Peyer's patch (tissue), 4 donors: ENCODE measurements around the gene PSD. TPM values are rescaled to one million over a fixed set of nuclear protein-coding genes. Genes with fewer than 3 reads are reported as not detected.

ENCODE experiments used
- DNase-seq, 3 donors: peaks; one replicate each; pipeline ENCODE4 v3.0.0-alpha.2; 2017 to 2019
- H3K27ac ChIP-seq, 4 donors: fragments of 200-600 bp; sonication (generic); one replicate each; pipeline ENCODE4 v1.5.1; 2016 to 2019
- H3K27me3 ChIP-seq, 2 donors: fragments of 200-600 bp; sonication (generic); one replicate each; pipeline ENCODE4 v1.5.1; 2019
- H3K36me3 ChIP-seq, 3 donors: fragments of 200-600 bp; sonication (generic); one replicate each; pipeline ENCODE4 v1.5.1; 2016 to 2019
- H3K4me1 ChIP-seq, 4 donors: fragments of 200-600 bp; sonication (generic); one replicate each; pipeline ENCODE4 v1.5.1; 2016 to 2019
- H3K4me3 ChIP-seq, 4 donors: fragments of 200-600 bp; sonication (generic); 1 replicate in 3 of 4; 2 replicates in 1 of 4; pipeline ENCODE4 v1.5.1; 2016 to 2019; ENCODE audit warnings: mild to moderate bottlenecking in 1 of 4
- H3K9me3 ChIP-seq, 4 donors: fragments of 200-600 bp; sonication (generic); one replicate each; pipeline ENCODE4 v1.5.1; 2016 to 2019; ENCODE audit warnings: mild to moderate bottlenecking in 1 of 4
- CTCF ChIP-seq, 6 experiments: fragments of 450-650 bp in 4 of 6; fragments of 200-600 bp in 2 of 6; sonication (generic) in 1 of 6; IDR thresholded peaks; one replicate each; pipeline ENCODE4 v1.5.1; 2017 to 2019; ENCODE audit warnings: antibody characterized with exemption in 6 of 6, mild to moderate bottlenecking in 3 of 6, moderate library complexity in 1 of 6
- POLR2A ChIP-seq, 2 donors: fragments of 450-650 bp; IDR thresholded peaks; one replicate each; pipeline ENCODE4 v1.5.1; 2017; ENCODE audit warnings: antibody characterized with exemption in 2 of 2, mild to moderate bottlenecking in 2 of 2, moderate library complexity in 2 of 2
- total RNA-seq, 4 donors: library from RNA; depleted of rRNA; stranded (reverse); fragments of >200 nt; gene quantifications; one replicate each; pipeline ENCODE4 v1.1.0, GENCODE V29; 2016

Gene PSD
- total RNA-seq, 4 donors from 2014 or later: 1.6 to 14.3 (median 6.3) TPM; not detected in 1

GRCh38 chr10:102384053-102384452, 34.5 kb downstream of the PSD start:
- no peaks in the 10 kb centered on the region for H3K27me3 ChIP-seq
- no peaks in the 10 kb centered on the region for H3K4me1 ChIP-seq
- peaks cover 0 to 41% (median 0%) of the 10 kb centered on the region in 3 donors for H3K36me3 ChIP-seq
- DNase-seq: no peak
- H3K4me3 ChIP-seq: no peak overlapping the region
- no peak overlapping the region for H3K27ac ChIP-seq
- H3K9me3 ChIP-seq: no peaks in the 10 kb centered on the region
- peak in 1 of 6 experiments; percentile 9 for TF ChIP-seq CTCF (IDR thresholded peaks at IDR 0.05)
- no peak for TF ChIP-seq POLR2A (IDR thresholded peaks at IDR 0.05)

- no peak for DNase-seq
- Histone ChIP-seq H3K9me3 (no peaks in the 10 kb centered on the region), H3K4me3 (no peak overlapping the region), H3K4me1 (no peaks in the 10 kb centered on the region), H3K27me3 (no peaks in the 10 kb centered on the region), H3K27ac (no peak overlapping the region), H3K36me3 (peaks cover 0 to 53% (median 0%) of the 10 kb centered on the region in 3 donors)
- no peak for TF ChIP-seq POLR2A (IDR thresholded peaks at IDR 0.05)
- no peak for TF ChIP-seq CTCF (IDR thresholded peaks at IDR 0.05)
These were observed 35.7 kb downstream of the PSD start for GRCh38 chr10:102382871-102383270.

GRCh38 chr10:102381983-102382382, 36.6 kb downstream of the PSD start:
- no peaks in the 10 kb centered on the region for H3K4me1 ChIP-seq
- H3K27me3 ChIP-seq: no peaks in the 10 kb centered on the region
- H3K36me3 ChIP-seq: peaks cover 0 to 62% (median 0%) of the 10 kb centered on the region in 3 donors
- DNase-seq: no peak
- no peak overlapping the region for H3K4me3 ChIP-seq
- H3K9me3 ChIP-seq: no peaks in the 10 kb centered on the region
- TF ChIP-seq POLR2A (IDR thresholded peaks at IDR 0.05) (no peak), CTCF (IDR thresholded peaks at IDR 0.05) (no peak)
- no peak overlapping the region for H3K27ac ChIP-seq

- Histone ChIP-seq H3K36me3 (peaks cover 0 to 88% (median 0%) of the 10 kb centered on the region in 3 donors), H3K4me3 (no peak overlapping the region), H3K27me3 (no peaks in the 10 kb centered on the region), H3K27ac (no peak overlapping the region), H3K9me3 (no peaks in the 10 kb centered on the region), H3K4me1 (no peaks in the 10 kb centered on the region)
- DNase-seq: no peak
- TF ChIP-seq CTCF (IDR thresholded peaks at IDR 0.05) (no peak), POLR2A (IDR thresholded peaks at IDR 0.05) (no peak)
These were observed 39.2 kb downstream of the PSD start for GRCh38 chr10:102379383-102379782.

- Histone ChIP-seq H3K27me3 (no peaks in the 10 kb centered on the region), H3K4me1 (no peaks in the 10 kb centered on the region), H3K36me3 (peaks cover 0 to 98% (median 0%) of the 10 kb centered on the region in 3 donors), H3K9me3 (no peaks in the 10 kb centered on the region), H3K4me3 (no peak overlapping the region), H3K27ac (no peak overlapping the region)
- TF ChIP-seq CTCF (IDR thresholded peaks at IDR 0.05) (no peak), POLR2A (IDR thresholded peaks at IDR 0.05) (no peak)
- DNase-seq: no peak
These were observed 41.7 kb downstream of the PSD start for GRCh38 chr10:102376901-102377300.

- H3K4me1 ChIP-seq: no peaks in the 10 kb centered on the region
- TF ChIP-seq POLR2A (IDR thresholded peaks at IDR 0.05) (no peak), CTCF (IDR thresholded peaks at IDR 0.05) (no peak)
These were observed 42.7 kb downstream of the PSD start for GRCh38 chr10:102375867-102376266.

More at GRCh38 chr10:102375867-102376266, 42.7 kb downstream of the PSD start:
- peaks cover 0 to 100% (median 0%) of the 10 kb centered on the region in 3 donors for H3K36me3 ChIP-seq
- H3K27ac ChIP-seq: no peak overlapping the region
- H3K27me3 ChIP-seq: no peaks in the 10 kb centered on the region
- H3K9me3 ChIP-seq: no peaks in the 10 kb centered on the region
- H3K4me3 ChIP-seq: no peak overlapping the region
- DNase-seq: no peak
